Astrocyte (in vitro differentiated cells and primary cell): ENCODE measurements around the gene GCNT2.

Experiments used
- CTCF ChIP-seq: IDR thresholded peaks from 2 replicates; pipeline ENCODE4 v1.5.1; 2011; ENCODE audit warnings: low read depth, mild to moderate bottlenecking, inconsistent platforms, low read length, moderate library complexity; ENCODE audit not compliant: insufficient read depth
- EZH2 ChIP-seq: IDR thresholded peaks from 2 replicates; pipeline ENCODE4 v1.6.1; 2012; ENCODE audit warnings: mild to moderate bottlenecking, low read length, inconsistent platforms; ENCODE audit not compliant: insufficient read depth

DNA sequence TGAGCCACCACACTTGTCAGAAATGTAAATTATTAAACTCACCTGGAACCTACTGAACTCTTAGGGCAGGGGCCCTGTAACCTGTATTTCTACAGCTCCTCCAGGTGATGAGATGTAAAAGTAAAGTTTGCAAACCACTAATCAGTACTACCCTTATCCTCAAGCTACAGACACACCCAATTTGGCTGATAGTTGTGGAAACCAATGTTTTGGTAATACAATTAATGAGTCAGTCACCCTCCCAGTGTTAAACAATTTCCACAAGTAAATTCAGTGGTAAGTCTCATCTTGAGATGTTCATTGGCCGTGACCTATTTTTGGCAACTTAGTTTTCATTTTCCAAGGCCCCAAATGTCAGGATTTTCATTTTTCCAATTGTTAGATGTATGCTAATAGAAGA, 29.6 kb downstream of the GCNT2 start:
- TF ChIP-seq CTCF (no peak), EZH2 (no peak)
